ENCODE results near the gene ADAM22. TPM values are rescaled to one million over a fixed set of nuclear protein-coding genes. Genes with fewer than 3 reads are reported as not detected.

ADAM22 gene
- total RNA-seq, 2 experiments from 2014 or later, result 1.8 to 2.2 TPM

DNA sequence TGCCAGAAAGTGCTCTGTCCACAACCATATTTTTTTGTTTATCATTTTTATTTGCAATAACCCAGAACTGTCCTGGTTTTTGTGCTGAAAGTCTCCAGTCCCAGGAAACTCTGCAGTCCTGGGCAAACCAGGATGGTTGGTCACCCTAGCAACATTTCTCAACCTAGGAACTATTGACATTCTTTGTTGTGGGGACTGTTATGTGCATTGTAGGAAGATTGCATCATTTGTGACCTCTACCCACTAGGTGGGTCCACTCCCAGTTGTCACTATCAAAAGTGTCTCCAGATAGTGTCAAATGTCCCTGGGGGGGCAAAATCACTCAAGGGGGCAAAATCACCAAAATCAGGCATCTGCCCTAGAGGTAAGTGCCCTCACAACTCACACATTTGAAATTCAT, 299.8 kb downstream of the ADAM22 start:
- DNase-seq, result no peak
- Mint-ChIP-seq H3K36me3 (no peaks in the 10 kb centered on the region), H3K4me3 (no peak overlapping the region), H3K27me3 (peaks cover 18% of the 10 kb centered on the region), H3K9me3 (no peaks in the 10 kb centered on the region), H3K4me1 (ENCODE audit: low read depth) (peaks cover 3% of the 10 kb centered on the region), H3K27ac (no peak overlapping the region)
- POLR2A ChIA-PET, result no interaction called here
- CTCF ChIA-PET, result no interaction called here
- intact Hi-C loops (cut with micrococcal nuclease), result no loop called here

DNA sequence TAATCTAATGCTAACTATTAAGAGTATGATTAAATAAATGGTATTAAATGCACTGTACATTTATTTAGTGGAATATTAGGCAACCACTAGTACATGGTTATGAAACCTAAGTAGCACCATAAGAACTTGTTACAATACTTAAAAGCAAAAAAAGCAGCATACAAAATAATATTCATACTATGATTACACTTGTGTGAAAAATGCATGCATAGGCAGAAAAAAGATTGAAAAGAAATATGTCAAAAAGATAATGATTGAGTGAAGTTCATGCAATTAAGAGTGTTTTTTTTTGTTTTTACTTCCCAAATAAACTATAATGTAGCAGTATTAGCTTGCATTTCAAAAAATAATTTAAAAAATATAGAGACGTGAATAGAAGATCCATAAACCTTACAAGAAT, 305.8 kb downstream of the ADAM22 start:
- intact Hi-C loops (cut with micrococcal nuclease), result loop anchor here (10.0 kb wide), 1 partner anchor 1385 kb away; no protein-coding TSS in a partner anchor
- CTCF ChIA-PET, result interaction anchor here (0.6 kb wide), 1 partner anchor 17 kb away, joined by 3 read pairs; no protein-coding TSS in a partner anchor
- Mint-ChIP-seq H3K9me3 (no peaks in the 10 kb centered on the region), H3K4me1 (ENCODE audit: low read depth) (peaks cover 3% of the 10 kb centered on the region), H3K4me3 (no peak overlapping the region), H3K27ac (no peak overlapping the region), H3K36me3 (no peaks in the 10 kb centered on the region), H3K27me3 (peaks cover 9% of the 10 kb centered on the region)
- no peak for DNase-seq
- POLR2A ChIA-PET, result no interaction called here

DNA sequence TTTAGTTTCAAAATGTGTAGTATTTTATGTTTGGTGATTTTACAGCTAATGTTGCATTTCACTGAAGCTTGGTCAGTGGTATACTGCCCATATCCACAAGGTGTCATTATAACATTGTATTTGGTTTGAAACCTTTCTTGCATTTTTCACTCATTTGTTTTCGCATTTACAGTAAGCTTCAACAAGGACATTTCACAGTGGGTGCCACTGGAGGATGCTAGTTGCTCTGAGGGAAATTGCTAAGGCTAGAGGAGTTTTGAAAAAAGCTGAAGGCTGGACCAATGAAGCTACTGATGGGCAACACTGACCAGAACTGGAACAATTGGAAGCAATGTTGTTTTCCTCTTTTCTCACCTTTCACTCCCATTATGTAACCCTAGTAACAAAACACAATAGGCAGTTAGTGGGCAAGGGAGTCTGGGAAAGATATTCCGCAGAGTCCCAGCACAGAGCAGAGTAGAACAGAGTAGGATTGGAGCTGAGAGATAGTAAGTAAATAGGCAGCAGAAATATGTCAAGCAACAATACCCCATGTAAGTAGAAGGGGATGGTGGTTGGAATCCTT, 309.4 kb downstream of the ADAM22 start:
- H3K27me3 Mint-ChIP-seq, result peaks cover 7% of the 10 kb centered on the region
- H3K27ac Mint-ChIP-seq, result no peak overlapping the region
- intact Hi-C loops (cut with micrococcal nuclease), result loop anchor here (10.0 kb wide), 1 partner anchor 1381 kb away; no protein-coding TSS in a partner anchor
- CTCF ChIA-PET, result interaction anchor here (1.1 to 1.3 kb wide), 2 partner anchors 114 to 1379 kb away, joined by 4 to 7 read pairs; no protein-coding TSS in a partner anchor
- no peaks in the 10 kb centered on the region for H3K9me3 Mint-ChIP-seq
- no peaks in the 10 kb centered on the region for H3K4me1 Mint-ChIP-seq (ENCODE audit: low read depth)
- DNase-seq, result no peak
- no peak overlapping the region for H3K4me3 Mint-ChIP-seq
- H3K36me3 Mint-ChIP-seq, result no peaks in the 10 kb centered on the region
- POLR2A ChIA-PET, result no interaction called here

DNA sequence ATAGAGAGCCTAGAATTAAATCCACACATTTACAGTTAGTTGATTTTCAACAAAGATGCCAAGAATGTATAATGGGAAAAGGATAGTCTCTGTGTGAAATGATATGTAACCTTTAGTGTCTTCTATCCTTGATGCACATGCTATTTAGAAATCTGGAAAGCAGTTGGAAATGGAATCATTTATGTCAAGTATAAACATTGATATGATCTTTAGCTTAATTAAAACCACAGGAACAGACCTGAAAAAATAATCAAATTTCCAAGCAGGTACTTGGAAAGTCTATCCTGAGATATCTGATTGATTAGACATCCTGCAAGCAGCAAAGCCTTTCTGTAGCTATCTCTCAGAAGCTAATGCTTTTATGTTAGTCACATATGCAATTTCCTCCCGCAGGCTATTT, 310.2 kb downstream of the ADAM22 start:
- H3K4me1 Mint-ChIP-seq (ENCODE audit: low read depth), result no peaks in the 10 kb centered on the region
- POLR2A ChIA-PET, result no interaction called here
- H3K27me3 Mint-ChIP-seq, result peaks cover 7% of the 10 kb centered on the region
- intact Hi-C loops (cut with micrococcal nuclease), result loop anchor here (10.0 kb wide), 1 partner anchor 1381 kb away; no protein-coding TSS in a partner anchor
- DNase-seq, result no peak
- H3K36me3 Mint-ChIP-seq, result no peaks in the 10 kb centered on the region
- H3K27ac Mint-ChIP-seq, result no peak overlapping the region
- no peaks in the 10 kb centered on the region for H3K9me3 Mint-ChIP-seq
- no peak overlapping the region for H3K4me3 Mint-ChIP-seq
- CTCF ChIA-PET, result interaction anchor here (1.3 kb wide), 1 partner anchor 1379 kb away, joined by 4 read pairs; no protein-coding TSS in a partner anchor

Other genes with a start within 250 kb of the ADAM22 start
- gene SLC25A40, start 57.9 kb upstream of the ADAM22 start, total RNA-seq, result 10 to 100 TPM; 47.9 to 54.9 TPM
- gene DBF4, start 57.8 kb upstream of the ADAM22 start, total RNA-seq, result 10 to 100 TPM; 75.8 to 78.4 TPM

All from activated CD4-positive, alpha-beta memory T cell treated with anti-CD3 and anti-CD28 coated beads for 36 hours (primary cell).